Measurements from ENCODE around the gene KIAA1614. TPM values are rescaled to one million over a fixed set of nuclear protein-coding genes. Genes with fewer than 3 reads are reported as not detected.

The KIAA1614 gene
- total RNA-seq, 2 experiments from 2014 or later: 0.08 TPM; not detected in 1

GRCh38 chr1:180927841-180928240, 15.1 kb downstream of the KIAA1614 start:
- no peaks in the 10 kb centered on the region for H3K36me3 Mint-ChIP-seq
- no peak for DNase-seq
- no peak overlapping the region for H3K27ac Mint-ChIP-seq
- H3K4me1 Mint-ChIP-seq: no peaks in the 10 kb centered on the region
- H3K4me3 Mint-ChIP-seq: no peak overlapping the region
- H3K9me3 Mint-ChIP-seq: no peaks in the 10 kb centered on the region
- H3K27me3 Mint-ChIP-seq: peaks cover 12% of the 10 kb centered on the region

GRCh38 chr1:180928331-180929230, 15.9 kb downstream of the KIAA1614 start:
- H3K4me3 Mint-ChIP-seq: no peak overlapping the region
- DNase-seq: no peak

GRCh38 chr1:180929389-180929788, 16.7 kb downstream of the KIAA1614 start:
- H3K36me3 Mint-ChIP-seq: no peaks in the 10 kb centered on the region
- DNase-seq: no peak
- H3K27me3 Mint-ChIP-seq: peaks cover 8% of the 10 kb centered on the region
- peaks cover under 1% of the 10 kb centered on the region for H3K4me1 Mint-ChIP-seq
- no peaks in the 10 kb centered on the region for H3K9me3 Mint-ChIP-seq
- no peak overlapping the region for H3K27ac Mint-ChIP-seq
- no peak overlapping the region for H3K4me3 Mint-ChIP-seq

More at GRCh38 chr1:180928331-180929230, 15.9 kb downstream of the KIAA1614 start:
- Mint-ChIP-seq H3K4me1 (no peaks in the 10 kb centered on the region), H3K27me3 (peaks cover 10% of the 10 kb centered on the region), H3K36me3 (no peaks in the 10 kb centered on the region), H3K27ac (no peak overlapping the region), H3K9me3 (no peaks in the 10 kb centered on the region)

GRCh38 chr1:180930687-180931086, 18.0 kb downstream of the KIAA1614 start:
- Mint-ChIP-seq H3K4me3 (no peak overlapping the region), H3K9me3 (no peaks in the 10 kb centered on the region), H3K4me1 (peaks cover 4% of the 10 kb centered on the region), H3K36me3 (no peaks in the 10 kb centered on the region), H3K27me3 (peaks cover 7% of the 10 kb centered on the region), H3K27ac (no peak overlapping the region)
- no peak for DNase-seq

- DNase-seq: no peak
- Mint-ChIP-seq H3K27me3 (peaks cover 7% of the 10 kb centered on the region), H3K27ac (no peak overlapping the region), H3K4me1 (peaks cover 4% of the 10 kb centered on the region), H3K4me3 (no peak overlapping the region), H3K9me3 (no peaks in the 10 kb centered on the region), H3K36me3 (no peaks in the 10 kb centered on the region)
Observed at GRCh38 chr1:180931529-180931928, 18.8 kb downstream of the KIAA1614 start.

GRCh38 chr1:180932378-180932777, 19.7 kb downstream of the KIAA1614 start:
- no peaks in the 10 kb centered on the region for H3K9me3 Mint-ChIP-seq
- no peak for DNase-seq

GRCh38 chr1:180933141-180933540, 20.4 kb downstream of the KIAA1614 start:
- no peak for DNase-seq
- H3K9me3 Mint-ChIP-seq: no peaks in the 10 kb centered on the region
- no peak overlapping the region for H3K27ac Mint-ChIP-seq
- peaks cover 4% of the 10 kb centered on the region for H3K4me1 Mint-ChIP-seq
- no peak overlapping the region for H3K4me3 Mint-ChIP-seq
- H3K36me3 Mint-ChIP-seq: no peaks in the 10 kb centered on the region
- peaks cover 7% of the 10 kb centered on the region for H3K27me3 Mint-ChIP-seq

More at GRCh38 chr1:180932378-180932777, 19.7 kb downstream of the KIAA1614 start:
- no peaks in the 10 kb centered on the region for H3K36me3 Mint-ChIP-seq
- no peak overlapping the region for H3K27ac Mint-ChIP-seq
- H3K4me1 Mint-ChIP-seq: peaks cover 4% of the 10 kb centered on the region
- no peak overlapping the region for H3K4me3 Mint-ChIP-seq
- peaks cover 7% of the 10 kb centered on the region for H3K27me3 Mint-ChIP-seq

- no peak overlapping the region for H3K27ac Mint-ChIP-seq
- H3K4me3 Mint-ChIP-seq: no peak overlapping the region
- H3K27me3 Mint-ChIP-seq: peaks cover 7% of the 10 kb centered on the region
- no peaks in the 10 kb centered on the region for H3K9me3 Mint-ChIP-seq
- peaks cover 4% of the 10 kb centered on the region for H3K4me1 Mint-ChIP-seq
- H3K36me3 Mint-ChIP-seq: no peaks in the 10 kb centered on the region
- no peak for DNase-seq
Observed at GRCh38 chr1:180934563-180934962, 21.9 kb downstream of the KIAA1614 start.

GRCh38 chr1:180935326-180936109, 22.8 kb downstream of the KIAA1614 start:
- H3K27ac Mint-ChIP-seq: no peak overlapping the region
- H3K4me3 Mint-ChIP-seq: no peak overlapping the region
- no peaks in the 10 kb centered on the region for H3K9me3 Mint-ChIP-seq
- DNase-seq: no peak
- H3K4me1 Mint-ChIP-seq: peaks cover 4% of the 10 kb centered on the region
- peaks cover 7% of the 10 kb centered on the region for H3K27me3 Mint-ChIP-seq
- H3K36me3 Mint-ChIP-seq: no peaks in the 10 kb centered on the region

- peaks cover 7% of the 10 kb centered on the region for H3K27me3 Mint-ChIP-seq
- no peak for DNase-seq
- no peak overlapping the region for H3K27ac Mint-ChIP-seq
- no peak overlapping the region for H3K4me3 Mint-ChIP-seq
- peaks cover 4% of the 10 kb centered on the region for H3K4me1 Mint-ChIP-seq
- H3K9me3 Mint-ChIP-seq: no peaks in the 10 kb centered on the region
- H3K36me3 Mint-ChIP-seq: no peaks in the 10 kb centered on the region
Observed at GRCh38 chr1:180936110-180937011, 23.7 kb downstream of the KIAA1614 start.

GRCh38 chr1:180937012-180937372, 24.3 kb downstream of the KIAA1614 start:
- Mint-ChIP-seq H3K4me3 (no peak overlapping the region), H3K27me3 (peaks cover 7% of the 10 kb centered on the region), H3K27ac (no peak overlapping the region), H3K9me3 (no peaks in the 10 kb centered on the region), H3K36me3 (peaks cover under 1% of the 10 kb centered on the region), H3K4me1 (peaks cover 4% of the 10 kb centered on the region)
- DNase-seq: no peak

- Mint-ChIP-seq H3K27ac (no peak overlapping the region), H3K4me1 (peaks cover 4% of the 10 kb centered on the region), H3K4me3 (no peak overlapping the region), H3K9me3 (no peaks in the 10 kb centered on the region), H3K27me3 (peaks cover 7% of the 10 kb centered on the region), H3K36me3 (peaks cover 5% of the 10 kb centered on the region)
- no peak for DNase-seq
Observed at GRCh38 chr1:180937624-180938225, 25.0 kb downstream of the KIAA1614 start.

- no peaks in the 10 kb centered on the region for H3K9me3 Mint-ChIP-seq
- H3K27ac Mint-ChIP-seq: no peak overlapping the region
- peaks cover 6% of the 10 kb centered on the region for H3K36me3 Mint-ChIP-seq
Observed at GRCh38 chr1:180939073-180939710, 26.5 kb downstream of the KIAA1614 start.

GRCh38 chr1:180939711-180940103, 27.0 kb downstream of the KIAA1614 start:
- Mint-ChIP-seq H3K27ac (no peak overlapping the region), H3K9me3 (no peaks in the 10 kb centered on the region), H3K4me1 (peaks cover under 1% of the 10 kb centered on the region), H3K36me3 (peaks cover 11% of the 10 kb centered on the region), H3K27me3 (peaks cover 3% of the 10 kb centered on the region), H3K4me3 (no peak overlapping the region)
- no peak for DNase-seq

More at GRCh38 chr1:180939073-180939710, 26.5 kb downstream of the KIAA1614 start:
- Mint-ChIP-seq H3K4me3 (no peak overlapping the region), H3K4me1 (peaks cover 4% of the 10 kb centered on the region), H3K27me3 (peaks cover 7% of the 10 kb centered on the region)
- no peak for DNase-seq

Measured in activated naive CD8-positive, alpha-beta T cell treated with anti-CD3 and anti-CD28 coated beads for 36 hours (primary cell).